ENCODE results near the gene TBXAS1. TPM values are rescaled to one million over a fixed set of nuclear protein-coding genes. Genes with fewer than 3 reads are reported as not detected.
"Not testable (repeated sequence)": the region's sequence is repeated elsewhere in the genome, so short reads cannot be mapped to it uniquely, and the experiment has no call there.

TBXAS1 gene
- polyA plus RNA-seq, 2 donors, result 5.9 to 10.7 TPM

DNA sequence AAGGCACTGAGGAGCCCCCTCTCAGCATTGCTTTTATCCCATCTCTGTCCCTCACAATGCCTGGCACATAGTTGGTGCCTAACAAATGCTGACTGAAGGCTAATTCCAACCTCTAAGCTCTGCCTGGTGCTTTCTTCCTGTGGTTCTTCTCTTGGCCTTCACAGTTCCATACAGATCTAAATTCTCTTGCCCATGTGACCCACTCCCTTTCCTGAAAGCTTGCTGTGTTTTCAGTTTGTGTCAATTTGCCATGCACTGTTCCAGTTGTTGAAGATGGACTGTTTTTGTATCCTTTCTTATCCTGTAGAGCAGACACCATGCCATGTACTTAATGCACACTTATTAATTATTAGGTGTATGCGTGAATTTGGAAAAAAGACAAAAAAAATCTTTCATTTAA is 9.2 kb downstream of the TBXAS1 start:
- no peaks in the 10 kb centered on the region for H3K36me3 ChIP-seq (ENCODE audit: control insufficient read depth in 2 of 2, insufficient read depth in 2 of 2, low read length in 1 of 2)
- H3K27me3 ChIP-seq (ENCODE audit: control insufficient read depth in 1 of 2, insufficient read depth in 2 of 2, low read length in 2 of 2), result no peaks in the 10 kb centered on the region
- H3K9me3 ChIP-seq (ENCODE audit: control insufficient read depth in 2 of 2, insufficient read depth in 1 of 2, low read depth in 1 of 2, low read length in 1 of 2), result no peaks in the 10 kb centered on the region
- H3K4me1 ChIP-seq (ENCODE audit: control insufficient read depth in 2 of 2, insufficient read depth in 2 of 2, low read length in 1 of 2), result no peaks in the 10 kb centered on the region
- 89 to 93% methylated on average over 1 of the region's 1 CpG for WGBS, 2 donors
- no peak overlapping the region for H3K4me3 ChIP-seq (ENCODE audit: low read depth in 1 of 2, low read length in 2 of 2)
- H3K27ac ChIP-seq (ENCODE audit: low read depth in 2 of 2, low read length in 1 of 2), result no peak overlapping the region

DNA sequence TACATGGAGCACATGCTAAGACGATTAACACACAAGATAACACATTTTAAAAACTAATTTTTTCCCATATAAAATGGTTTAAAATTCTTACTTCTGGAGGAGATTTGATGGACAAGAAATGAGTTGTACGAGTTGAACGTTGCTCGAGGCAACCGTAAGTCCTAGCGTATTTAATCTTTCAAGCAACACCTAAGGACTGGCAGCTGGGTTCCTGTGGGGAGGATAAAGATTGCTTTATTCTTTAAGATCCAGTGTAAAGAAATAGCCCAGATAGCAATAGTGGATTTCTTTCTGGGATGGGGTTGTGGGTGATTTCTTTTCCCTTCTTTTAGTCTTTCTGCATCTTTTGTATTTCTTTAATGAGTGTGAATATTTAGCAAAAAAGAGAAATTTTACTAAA is 9.8 kb downstream of the TBXAS1 start:
- Histone ChIP-seq H3K4me3 (ENCODE audit: low read depth in 1 of 2, low read length in 2 of 2) (no peak overlapping the region), H3K9me3 (ENCODE audit: control insufficient read depth in 2 of 2, insufficient read depth in 1 of 2, low read depth in 1 of 2, low read length in 1 of 2) (no peaks in the 10 kb centered on the region), H3K27ac (ENCODE audit: low read depth in 2 of 2, low read length in 1 of 2) (no peak overlapping the region), H3K36me3 (ENCODE audit: control insufficient read depth in 2 of 2, insufficient read depth in 2 of 2, low read length in 1 of 2) (no peaks in the 10 kb centered on the region), H3K27me3 (ENCODE audit: control insufficient read depth in 1 of 2, insufficient read depth in 2 of 2, low read length in 2 of 2) (no peaks in the 10 kb centered on the region), H3K4me1 (ENCODE audit: control insufficient read depth in 2 of 2, insufficient read depth in 2 of 2, low read length in 1 of 2) (no peaks in the 10 kb centered on the region)
- WGBS, 2 donors, result 69 to 74% methylated on average over 6 of the region's 6 CpGs

GRCh38 chr7:139840776-139841175 is 11.7 kb downstream of the TBXAS1 start:
- H3K4me3 ChIP-seq (ENCODE audit: low read depth in 1 of 2, low read length in 2 of 2), result no peak overlapping the region
- H3K36me3 ChIP-seq (ENCODE audit: control insufficient read depth in 2 of 2, insufficient read depth in 2 of 2, low read length in 1 of 2), result no peaks in the 10 kb centered on the region
- no peak overlapping the region for H3K27ac ChIP-seq (ENCODE audit: low read depth in 2 of 2, low read length in 1 of 2)
- H3K9me3 ChIP-seq (ENCODE audit: control insufficient read depth in 2 of 2, insufficient read depth in 1 of 2, low read depth in 1 of 2, low read length in 1 of 2), result no peaks in the 10 kb centered on the region
- H3K4me1 ChIP-seq (ENCODE audit: control insufficient read depth in 2 of 2, insufficient read depth in 2 of 2, low read length in 1 of 2), result peaks cover 3 to 6% of the 10 kb centered on the region in 2 donors
- no peaks in the 10 kb centered on the region for H3K27me3 ChIP-seq (ENCODE audit: control insufficient read depth in 1 of 2, insufficient read depth in 2 of 2, low read length in 2 of 2)
- 93 to 95% methylated on average over 13 of the region's 13 CpGs for WGBS, 2 donors

GRCh38 chr7:139842401-139843210 is 13.5 kb downstream of the TBXAS1 start:
- peaks cover 3 to 6% of the 10 kb centered on the region in 2 donors for H3K4me1 ChIP-seq (ENCODE audit: control insufficient read depth in 2 of 2, insufficient read depth in 2 of 2, low read length in 1 of 2)
- H3K36me3 ChIP-seq (ENCODE audit: control insufficient read depth in 2 of 2, insufficient read depth in 2 of 2, low read length in 1 of 2), result no peaks in the 10 kb centered on the region
- no peaks in the 10 kb centered on the region for H3K9me3 ChIP-seq (ENCODE audit: control insufficient read depth in 2 of 2, insufficient read depth in 1 of 2, low read depth in 1 of 2, low read length in 1 of 2)
- 76 to 84% methylated on average over 15 of the region's 15 CpGs for WGBS, 2 donors
- H3K4me3 ChIP-seq (ENCODE audit: low read depth in 1 of 2, low read length in 2 of 2), result no peak overlapping the region
- no peak overlapping the region for H3K27ac ChIP-seq (ENCODE audit: low read depth in 2 of 2, low read length in 1 of 2)
- H3K27me3 ChIP-seq (ENCODE audit: control insufficient read depth in 1 of 2, insufficient read depth in 2 of 2, low read length in 2 of 2), result no peaks in the 10 kb centered on the region

DNA sequence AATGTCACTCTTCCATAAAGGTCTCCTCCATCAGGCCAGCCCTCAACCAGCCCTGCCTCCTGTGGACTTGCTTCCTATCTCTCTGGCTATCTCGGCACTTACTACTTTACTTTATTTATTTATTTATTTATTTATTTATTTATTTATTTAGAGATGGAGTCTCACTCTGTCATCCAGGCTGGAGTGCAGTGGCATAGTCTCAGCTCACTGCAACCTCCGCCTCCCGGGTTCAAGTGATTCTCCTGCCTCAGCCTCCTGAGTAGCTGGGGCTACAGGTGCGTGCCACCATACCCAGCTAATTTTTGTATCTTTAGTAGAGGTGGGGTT is 14.1 kb downstream of the TBXAS1 start:
- not testable (repeated sequence) for H3K9me3 ChIP-seq (ENCODE audit: control insufficient read depth in 2 of 2, insufficient read depth in 1 of 2, low read depth in 1 of 2, low read length in 1 of 2); H3K27me3 ChIP-seq (ENCODE audit: control insufficient read depth in 1 of 2, insufficient read depth in 2 of 2, low read length in 2 of 2); H3K4me3 ChIP-seq (ENCODE audit: low read depth in 1 of 2, low read length in 2 of 2); H3K27ac ChIP-seq (ENCODE audit: low read depth in 2 of 2, low read length in 1 of 2); H3K36me3 ChIP-seq (ENCODE audit: control insufficient read depth in 2 of 2, insufficient read depth in 2 of 2, low read length in 1 of 2); H3K4me1 ChIP-seq (ENCODE audit: control insufficient read depth in 2 of 2, insufficient read depth in 2 of 2, low read length in 1 of 2)
- WGBS, 2 donors, result 93 to 98% methylated on average over 4 of the region's 4 CpGs

GRCh38 chr7:139844779-139845442 is 15.8 kb downstream of the TBXAS1 start:
- Histone ChIP-seq H3K27ac (ENCODE audit: low read depth in 2 of 2, low read length in 1 of 2) (no peak overlapping the region), H3K4me1 (ENCODE audit: control insufficient read depth in 2 of 2, insufficient read depth in 2 of 2, low read length in 1 of 2) (peaks cover 3 to 6% of the 10 kb centered on the region in 2 donors), H3K27me3 (ENCODE audit: control insufficient read depth in 1 of 2, insufficient read depth in 2 of 2, low read length in 2 of 2) (no peaks in the 10 kb centered on the region), H3K36me3 (ENCODE audit: control insufficient read depth in 2 of 2, insufficient read depth in 2 of 2, low read length in 1 of 2) (no peaks in the 10 kb centered on the region), H3K4me3 (ENCODE audit: low read depth in 1 of 2, low read length in 2 of 2) (no peak overlapping the region), H3K9me3 (ENCODE audit: control insufficient read depth in 2 of 2, insufficient read depth in 1 of 2, low read depth in 1 of 2, low read length in 1 of 2) (no peaks in the 10 kb centered on the region)
- 52 to 66% methylated on average over 4 of the region's 4 CpGs for WGBS, 2 donors

GRCh38 chr7:139845443-139845805 is 16.4 kb downstream of the TBXAS1 start:
- H3K27ac ChIP-seq (ENCODE audit: low read depth in 2 of 2, low read length in 1 of 2), result no peak overlapping the region
- 49 to 54% methylated on average over 4 of the region's 4 CpGs for WGBS, 2 donors
- H3K27me3 ChIP-seq (ENCODE audit: control insufficient read depth in 1 of 2, insufficient read depth in 2 of 2, low read length in 2 of 2), result no peaks in the 10 kb centered on the region
- no peak overlapping the region for H3K4me3 ChIP-seq (ENCODE audit: low read depth in 1 of 2, low read length in 2 of 2)
- no peaks in the 10 kb centered on the region for H3K36me3 ChIP-seq (ENCODE audit: control insufficient read depth in 2 of 2, insufficient read depth in 2 of 2, low read length in 1 of 2)
- H3K4me1 ChIP-seq (ENCODE audit: control insufficient read depth in 2 of 2, insufficient read depth in 2 of 2, low read length in 1 of 2), result peaks cover 3 to 6% of the 10 kb centered on the region in 2 donors
- no peaks in the 10 kb centered on the region for H3K9me3 ChIP-seq (ENCODE audit: control insufficient read depth in 2 of 2, insufficient read depth in 1 of 2, low read depth in 1 of 2, low read length in 1 of 2)

DNA sequence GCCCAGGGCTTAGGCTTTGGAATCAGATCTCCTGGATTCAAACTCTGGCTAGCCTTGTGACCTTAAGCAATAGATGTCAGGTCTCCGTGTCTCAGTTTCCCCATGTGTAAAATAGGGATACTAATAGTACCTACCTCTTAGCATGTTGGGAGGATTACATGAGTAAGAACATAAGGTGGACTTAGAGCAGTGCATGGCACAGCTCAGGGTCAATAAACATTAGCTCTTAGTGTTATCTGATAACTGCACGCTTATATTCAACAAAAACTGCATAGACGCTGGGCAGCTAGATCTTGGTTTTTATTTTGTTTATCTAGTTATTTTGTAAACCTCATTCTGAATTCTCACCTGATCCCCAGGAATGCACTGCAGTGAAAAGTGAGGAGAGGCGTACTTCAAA is 17.2 kb downstream of the TBXAS1 start:
- H3K4me3 ChIP-seq (ENCODE audit: low read depth in 1 of 2, low read length in 2 of 2), result no peak overlapping the region

GRCh38 chr7:139848274-139848673 is 19.2 kb downstream of the TBXAS1 start:
- H3K4me1 ChIP-seq (ENCODE audit: control insufficient read depth in 2 of 2, insufficient read depth in 2 of 2, low read length in 1 of 2), result peaks cover 3 to 6% of the 10 kb centered on the region in 2 donors

More for the DNA sequence above, 17.2 kb downstream of the TBXAS1 start:
- no peaks in the 10 kb centered on the region for H3K27me3 ChIP-seq (ENCODE audit: control insufficient read depth in 1 of 2, insufficient read depth in 2 of 2, low read length in 2 of 2)
- H3K36me3 ChIP-seq (ENCODE audit: control insufficient read depth in 2 of 2, insufficient read depth in 2 of 2, low read length in 1 of 2), result no peaks in the 10 kb centered on the region
- H3K9me3 ChIP-seq (ENCODE audit: control insufficient read depth in 2 of 2, insufficient read depth in 1 of 2, low read depth in 1 of 2, low read length in 1 of 2), result no peaks in the 10 kb centered on the region
- no peak overlapping the region for H3K27ac ChIP-seq (ENCODE audit: low read depth in 2 of 2, low read length in 1 of 2)
- 81 to 91% methylated on average over 4 of the region's 4 CpGs for WGBS, 2 donors
- peaks cover 3 to 6% of the 10 kb centered on the region in 2 donors for H3K4me1 ChIP-seq (ENCODE audit: control insufficient read depth in 2 of 2, insufficient read depth in 2 of 2, low read length in 1 of 2)

DNA sequence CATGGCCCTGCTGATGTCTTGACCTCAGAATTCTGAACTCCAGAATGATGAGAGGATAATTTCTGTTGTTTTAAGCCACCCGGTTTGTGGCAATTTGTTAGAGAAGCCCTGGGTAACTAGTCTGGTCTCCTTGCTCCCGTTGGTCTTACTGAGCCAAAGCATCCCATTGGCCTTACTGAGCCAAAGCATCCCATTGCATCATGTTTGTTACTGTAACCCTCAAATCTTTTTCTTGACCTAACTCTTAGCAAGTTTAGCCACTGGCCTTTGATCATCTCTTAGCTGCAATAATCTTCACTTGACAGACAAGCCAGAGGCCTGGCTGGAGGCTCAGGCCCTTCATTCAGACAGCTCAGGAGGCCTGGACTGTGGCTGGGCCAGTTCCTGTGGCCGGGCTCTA is 21.8 kb downstream of the TBXAS1 start:
- WGBS, 2 donors, result 79 to 82% methylated on average over 3 of the region's 3 CpGs
- Histone ChIP-seq H3K27ac (ENCODE audit: low read depth in 2 of 2, low read length in 1 of 2) (no peak overlapping the region), H3K9me3 (ENCODE audit: control insufficient read depth in 2 of 2, insufficient read depth in 1 of 2, low read depth in 1 of 2, low read length in 1 of 2) (no peaks in the 10 kb centered on the region), H3K27me3 (ENCODE audit: control insufficient read depth in 1 of 2, insufficient read depth in 2 of 2, low read length in 2 of 2) (no peaks in the 10 kb centered on the region), H3K4me3 (ENCODE audit: low read depth in 1 of 2, low read length in 2 of 2) (no peak overlapping the region), H3K36me3 (ENCODE audit: control insufficient read depth in 2 of 2, insufficient read depth in 2 of 2, low read length in 1 of 2) (no peaks in the 10 kb centered on the region), H3K4me1 (ENCODE audit: control insufficient read depth in 2 of 2, insufficient read depth in 2 of 2, low read length in 1 of 2) (peaks cover 0 to 2% of the 10 kb centered on the region in 2 donors)

More at GRCh38 chr7:139848274-139848673, 19.2 kb downstream of the TBXAS1 start:
- H3K36me3 ChIP-seq (ENCODE audit: control insufficient read depth in 2 of 2, insufficient read depth in 2 of 2, low read length in 1 of 2), result no peaks in the 10 kb centered on the region
- H3K27me3 ChIP-seq (ENCODE audit: control insufficient read depth in 1 of 2, insufficient read depth in 2 of 2, low read length in 2 of 2), result no peaks in the 10 kb centered on the region
- H3K9me3 ChIP-seq (ENCODE audit: control insufficient read depth in 2 of 2, insufficient read depth in 1 of 2, low read depth in 1 of 2, low read length in 1 of 2), result no peaks in the 10 kb centered on the region
- H3K4me3 ChIP-seq (ENCODE audit: low read depth in 1 of 2, low read length in 2 of 2), result no peak overlapping the region
- no peak overlapping the region for H3K27ac ChIP-seq (ENCODE audit: low read depth in 2 of 2, low read length in 1 of 2)
- 97 to 100% methylated on average over 2 of the region's 2 CpGs for WGBS, 2 donors
